ENCODE data around the gene RNF20. TPM values are rescaled to one million over a fixed set of nuclear protein-coding genes. Genes with fewer than 3 reads are reported as not detected.

Gene RNF20
- total RNA-seq, 6 donors from 2014 or later = 12.2 to 45.6 (median 29.6) TPM

- TF ChIP-seq POLR2A (IDR thresholded peaks at IDR 0.05) (no peak), CTCF (IDR thresholded peaks at IDR 0.05) (no peak), POLR2AphosphoS5 (IDR thresholded peaks at IDR 0.05) (no peak), EP300 (IDR thresholded peaks at IDR 0.05) (no peak)
- no peak overlapping the region for H3K4me3 ChIP-seq
- 58 to 80% methylated on average over 2 of the region's 2 CpGs for WGBS, 2 donors
- DNase-seq = no peak
- no peaks in the 10 kb centered on the region for H3K27me3 ChIP-seq
- H3K4me1 ChIP-seq = no peaks in the 10 kb centered on the region
- H3K36me3 ChIP-seq = peaks cover 0 to 26% (median 2%) of the 10 kb centered on the region in 4 donors
- ATAC-seq (ENCODE audit: low FRiP score in 2 of 2) = no peak
- H3K27ac ChIP-seq = no peak overlapping the region
- no peaks in the 10 kb centered on the region for H3K9me3 ChIP-seq
Observed at GRCh38 chr9:101572316-101572715, 38.7 kb downstream of the RNF20 start.

GRCh38 chr9:101574731-101575333, 41.2 kb downstream of the RNF20 start:
- no peak for ATAC-seq (ENCODE audit: low FRiP score in 2 of 2)

GRCh38 chr9:101578378-101578777, 44.7 kb downstream of the RNF20 start:
- TF ChIP-seq CTCF (IDR thresholded peaks at IDR 0.05) (no peak), POLR2AphosphoS5 (IDR thresholded peaks at IDR 0.05) (no peak), POLR2A (IDR thresholded peaks at IDR 0.05) (no peak), EP300 (IDR thresholded peaks at IDR 0.05) (no peak)
- Histone ChIP-seq H3K9me3 (no peaks in the 10 kb centered on the region), H3K27ac (no peak overlapping the region), H3K4me3 (no peak overlapping the region), H3K36me3 (no peaks in the 10 kb centered on the region), H3K4me1 (no peaks in the 10 kb centered on the region), H3K27me3 (no peaks in the 10 kb centered on the region)
- 72 to 85% methylated on average over 3 of the region's 3 CpGs for WGBS, 2 donors
- no peak for DNase-seq
- no peak for ATAC-seq (ENCODE audit: low FRiP score in 2 of 2)

More at GRCh38 chr9:101574731-101575333, 41.2 kb downstream of the RNF20 start:
- Histone ChIP-seq H3K27me3 (no peaks in the 10 kb centered on the region), H3K27ac (no peak overlapping the region), H3K9me3 (no peaks in the 10 kb centered on the region), H3K4me3 (no peak overlapping the region), H3K4me1 (no peaks in the 10 kb centered on the region), H3K36me3 (peaks cover 0 to 8% (median 0%) of the 10 kb centered on the region in 4 donors)
- no peak for DNase-seq
- TF ChIP-seq EP300 (IDR thresholded peaks at IDR 0.05) = no peak
- no peak for TF ChIP-seq CTCF (IDR thresholded peaks at IDR 0.05)
- no peak for TF ChIP-seq POLR2AphosphoS5 (IDR thresholded peaks at IDR 0.05)
- TF ChIP-seq POLR2A (IDR thresholded peaks at IDR 0.05) = no peak

- Histone ChIP-seq H3K27me3 (no peaks in the 10 kb centered on the region), H3K27ac (no peak overlapping the region), H3K4me3 (no peak overlapping the region), H3K9me3 (no peaks in the 10 kb centered on the region), H3K36me3 (no peaks in the 10 kb centered on the region), H3K4me1 (no peaks in the 10 kb centered on the region)
- DNase-seq = no peak
- peak in 1 of 2 donors; percentile 80 for ATAC-seq (ENCODE audit: low FRiP score in 2 of 2)
- TF ChIP-seq POLR2AphosphoS5 (IDR thresholded peaks at IDR 0.05) (no peak), CTCF (IDR thresholded peaks at IDR 0.05) (no peak), EP300 (IDR thresholded peaks at IDR 0.05) (no peak), POLR2A (IDR thresholded peaks at IDR 0.05) (no peak)
- 77 to 81% methylated on average over 6 of the region's 6 CpGs for WGBS, 2 donors
Observed at GRCh38 chr9:101579711-101580545, 46.3 kb downstream of the RNF20 start.

All from upper lobe of left lung (tissue), 6 donors.